GM10266 (cell line): ENCODE measurements around the gene DPH1.

Source experiments
- DNase-seq: peaks from one replicate; pipeline ENCODE4 v3.0.0; 2012; ENCODE audit errors: extremely low spot score
- CTCF ChIP-seq: IDR thresholded peaks from 2 replicates; pipeline ENCODE4 v1.5.1; 2012; ENCODE audit warnings: mild to moderate bottlenecking, low read depth; ENCODE audit not compliant: control insufficient read depth, insufficient read depth; ENCODE audit errors: missing control alignments

The DPH1 gene

GRCh38 chr17:1992541-1992940 is 37.4 kb upstream of the DPH1 start:
- no peak for DNase-seq
- TF ChIP-seq CTCF: no peak

DNA sequence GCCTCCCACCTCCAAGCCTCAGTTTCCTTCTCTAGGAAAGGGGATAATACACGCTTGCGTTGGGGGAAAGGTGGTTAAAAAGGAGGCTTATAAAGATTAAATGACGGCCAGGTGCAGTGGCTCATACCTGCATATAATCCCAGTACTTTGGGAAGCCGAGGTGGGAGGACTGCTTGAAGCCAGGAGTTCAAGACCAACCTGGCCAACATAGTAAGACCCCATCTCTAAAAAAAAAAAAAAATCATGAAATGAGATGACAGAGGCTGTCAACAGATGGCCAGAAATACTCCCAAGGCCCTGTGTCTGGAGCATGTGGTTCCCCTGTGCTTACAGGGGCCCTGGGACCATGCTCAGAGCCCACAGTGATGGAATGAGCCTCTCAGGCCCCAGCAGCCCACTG is 35.2 kb upstream of the DPH1 start:
- no peak for TF ChIP-seq CTCF
- DNase-seq: no peak

- no peak for DNase-seq
- no peak for TF ChIP-seq CTCF
Measured at GRCh38 chr17:1995321-1995892, 34.5 kb upstream of the DPH1 start.

DNA sequence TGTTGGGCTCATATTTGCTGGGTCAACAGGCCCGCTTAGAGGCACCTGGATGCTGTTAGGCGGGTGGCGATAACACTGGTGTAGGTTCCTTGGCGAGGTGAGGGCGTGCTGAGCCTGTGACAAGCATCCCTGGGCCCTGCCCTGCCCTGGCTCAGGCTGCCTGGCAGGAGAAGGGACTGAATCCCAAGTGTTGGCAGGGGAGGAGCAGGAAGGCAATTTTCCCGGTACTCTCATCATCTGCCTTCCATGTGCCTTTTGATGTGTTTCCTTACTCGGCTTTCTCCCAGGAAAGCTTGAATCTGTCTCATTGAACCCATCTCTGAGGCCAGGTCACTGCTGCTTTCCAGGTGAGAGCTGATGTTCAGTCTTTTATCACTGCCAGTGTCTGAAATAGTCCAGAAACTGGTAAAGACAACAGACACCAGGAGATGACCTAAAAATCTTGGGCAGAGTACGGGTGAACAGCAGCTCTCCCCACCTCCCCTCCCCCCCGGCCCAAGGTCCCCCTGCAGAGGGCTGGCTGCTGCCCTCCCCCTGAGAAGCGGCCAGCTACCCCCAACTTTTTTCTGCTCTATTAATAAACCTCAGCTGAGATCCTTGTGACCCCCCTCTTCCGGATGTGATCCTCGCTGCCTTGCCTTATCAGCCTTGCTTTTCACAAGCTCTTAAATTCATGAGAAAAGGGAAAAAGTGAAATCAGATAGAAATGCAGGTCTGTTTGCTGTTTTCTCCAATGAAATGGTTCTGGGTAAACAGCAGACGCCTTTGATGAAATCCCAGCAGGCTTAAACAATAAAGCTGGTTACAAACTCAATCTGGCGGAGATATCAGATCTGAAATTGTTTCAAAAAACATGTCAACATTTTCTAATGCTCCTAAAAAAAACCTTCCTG is 33.8 kb upstream of the DPH1 start:
- no peak for TF ChIP-seq CTCF
- no peak for DNase-seq

- DNase-seq: no peak
- TF ChIP-seq CTCF: no peak
Measured at GRCh38 chr17:1996800-1997288, 33.1 kb upstream of the DPH1 start.

- no peak for DNase-seq
- TF ChIP-seq CTCF: no peak
Measured at GRCh38 chr17:1997289-1997926, 32.5 kb upstream of the DPH1 start.
